Nephron (organoid): ENCODE data around the gene C1orf174.

Experiments used
- H3K27ac Mint-ChIP-seq, 3 experiments: 2 replicates each; pipeline ENCODE4 v1.8.0; 2020; ENCODE audit warnings: mixed read lengths in 3 of 3, mild to moderate bottlenecking in 2 of 3, moderate library complexity in 1 of 3
- H3K27me3 Mint-ChIP-seq: 2 replicates; pipeline ENCODE4 v1.8.0; 2021; ENCODE audit warnings: low read depth, mild to moderate bottlenecking, moderate library complexity, mixed read lengths
- H3K36me3 Mint-ChIP-seq: 2 replicates; pipeline ENCODE4 v1.8.0; 2020; ENCODE audit warnings: low read depth, mixed read lengths
- H3K4me1 Mint-ChIP-seq: 2 replicates; pipeline ENCODE4 v1.8.0; 2020; ENCODE audit warnings: mixed read lengths
- H3K4me3 Mint-ChIP-seq, 3 experiments: 2 replicates each; pipeline ENCODE4 v1.8.0; 2020; ENCODE audit warnings: mild to moderate bottlenecking in 3 of 3, mixed read lengths in 3 of 3, moderate library complexity in 2 of 3
- H3K9me3 Mint-ChIP-seq: 2 replicates; pipeline ENCODE4 v1.8.0; 2020; ENCODE audit warnings: mixed read lengths
- CTCF ChIP-seq, 3 experiments: fragments of 200-600 bp; sonication (generic); IDR thresholded peaks; one replicate each; pipeline ENCODE4 v1.5.0; 2021; ENCODE audit warnings: antibody characterized with exemption in 3 of 3; ENCODE audit not compliant: unreplicated experiment in 3 of 3

Gene C1orf174

GRCh38 chr1:3939242-3940080 lies 39.4 kb upstream of the C1orf174 start:
- Mint-ChIP-seq H3K36me3 (no peaks in the 10 kb centered on the region), H3K27ac (no peak overlapping the region), H3K4me1 (peaks cover 9% of the 10 kb centered on the region), H3K9me3 (peaks cover 26% of the 10 kb centered on the region), H3K4me3 (no peak overlapping the region), H3K27me3 (peaks cover 31% of the 10 kb centered on the region)
- TF ChIP-seq CTCF (IDR thresholded peaks at IDR 0.05; ENCODE audit: unreplicated experiment in 3 of 3): no peak

- Mint-ChIP-seq H3K9me3 (peaks cover 32% of the 10 kb centered on the region), H3K27me3 (peaks cover 43% of the 10 kb centered on the region), H3K36me3 (peaks cover 7% of the 10 kb centered on the region), H3K27ac (no peak overlapping the region), H3K4me1 (peaks cover 6% of the 10 kb centered on the region), H3K4me3 (no peak overlapping the region)
- TF ChIP-seq CTCF (IDR thresholded peaks at IDR 0.05; ENCODE audit: unreplicated experiment in 3 of 3): no peak
These were observed 32.3 kb upstream of the C1orf174 start for GRCh38 chr1:3932156-3932919.

DNA sequence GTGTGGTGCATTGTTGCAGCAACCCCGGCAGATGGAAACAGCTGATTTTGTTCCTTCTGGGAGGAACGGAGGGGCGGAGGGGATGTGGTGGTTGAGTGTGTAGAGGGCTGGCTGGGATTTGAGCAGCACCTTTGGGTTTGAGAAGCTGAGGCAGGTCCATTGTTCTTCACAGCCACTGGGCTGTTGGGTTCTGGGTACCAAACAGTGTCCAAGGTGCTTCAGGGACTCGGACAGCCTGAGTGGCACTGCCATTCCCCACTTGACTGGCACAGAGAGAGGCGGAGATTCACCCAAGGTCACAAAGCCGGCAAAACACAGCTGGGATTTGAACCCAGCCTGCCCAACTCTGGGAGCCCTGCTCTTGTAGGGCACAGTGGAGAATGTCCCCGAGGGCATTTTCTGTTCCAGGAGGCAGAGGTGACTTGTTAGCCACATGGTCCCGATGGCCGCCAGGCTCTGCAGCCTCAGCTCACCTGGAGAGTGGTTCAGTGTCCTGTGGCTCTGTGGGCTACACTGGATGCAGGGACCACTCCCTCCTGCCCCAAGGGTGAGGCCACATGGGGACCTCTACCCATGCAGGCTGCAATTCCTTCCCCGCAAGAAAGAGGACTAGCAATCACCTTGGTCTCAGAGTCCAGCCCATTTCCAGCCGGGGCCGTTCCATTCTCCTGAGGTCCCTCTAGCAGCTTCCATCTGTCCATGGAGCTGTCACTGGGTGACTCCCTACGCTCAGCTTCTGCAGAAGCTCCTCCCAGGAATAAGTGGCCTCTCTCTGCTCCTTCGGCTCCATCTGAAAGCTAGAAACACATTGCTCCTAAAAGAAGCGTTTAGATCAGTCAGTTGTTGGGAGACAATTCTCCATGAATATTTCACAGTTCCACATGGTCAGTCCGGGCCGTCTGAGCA lies 31.2 kb upstream of the C1orf174 start:
- H3K4me3 Mint-ChIP-seq: no peak overlapping the region
- peaks cover 25% of the 10 kb centered on the region for H3K9me3 Mint-ChIP-seq
- peaks cover 53% of the 10 kb centered on the region for H3K27me3 Mint-ChIP-seq
- no peak for TF ChIP-seq CTCF (IDR thresholded peaks at IDR 0.05; ENCODE audit: unreplicated experiment in 3 of 3)
- peaks cover 16% of the 10 kb centered on the region for H3K4me1 Mint-ChIP-seq
- no peak overlapping the region for H3K27ac Mint-ChIP-seq
- peaks cover 7% of the 10 kb centered on the region for H3K36me3 Mint-ChIP-seq

DNA sequence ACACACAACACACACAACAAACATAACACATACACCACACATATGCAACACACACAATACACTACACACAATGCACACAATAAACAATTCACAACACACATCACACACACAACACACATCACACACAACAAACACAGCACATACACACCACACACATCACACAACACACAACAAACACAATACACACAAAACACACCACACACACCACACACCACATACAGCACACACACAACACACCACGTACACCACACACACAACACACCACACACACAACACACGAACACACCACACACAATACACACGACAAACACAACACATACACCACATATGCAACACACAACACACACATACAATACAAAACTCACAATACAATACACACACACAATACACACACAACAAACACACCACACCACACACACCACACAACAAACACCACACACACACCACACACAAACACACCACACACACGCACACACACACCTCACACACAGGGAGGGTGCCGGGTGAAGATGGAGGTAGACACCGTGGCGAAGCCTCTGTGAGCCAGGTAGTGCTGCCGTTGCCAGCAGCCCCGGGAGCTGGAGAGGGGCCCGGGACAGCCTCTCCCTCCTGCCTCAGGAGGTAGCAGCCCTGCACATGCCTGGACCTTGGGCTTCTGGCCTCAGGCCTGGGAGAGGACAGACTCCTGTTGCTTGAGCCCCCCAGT lies 30.4 kb upstream of the C1orf174 start:
- H3K36me3 Mint-ChIP-seq: peaks cover 7% of the 10 kb centered on the region
- H3K4me3 Mint-ChIP-seq: peak overlapping the region; percentile 2 to 29 (median 10)
- peak overlapping the region in 2 of 3 experiments; percentile 8 to 84 for H3K27ac Mint-ChIP-seq
- peaks cover 54% of the 10 kb centered on the region for H3K27me3 Mint-ChIP-seq
- peaks cover 23% of the 10 kb centered on the region for H3K9me3 Mint-ChIP-seq
- H3K4me1 Mint-ChIP-seq: peaks cover 22% of the 10 kb centered on the region
- TF ChIP-seq CTCF (IDR thresholded peaks at IDR 0.05; ENCODE audit: unreplicated experiment in 3 of 3): no peak

- Mint-ChIP-seq H3K9me3 (peaks cover 15% of the 10 kb centered on the region), H3K27me3 (peaks cover 58% of the 10 kb centered on the region), H3K36me3 (peaks cover 7% of the 10 kb centered on the region), H3K4me3 (no peak overlapping the region), H3K27ac (no peak overlapping the region), H3K4me1 (peaks cover 28% of the 10 kb centered on the region)
- no peak for TF ChIP-seq CTCF (IDR thresholded peaks at IDR 0.05; ENCODE audit: unreplicated experiment in 3 of 3)
These were observed 29.1 kb upstream of the C1orf174 start for GRCh38 chr1:3929126-3929525.
